ENCODE results near the gene TCEA2. TPM values are rescaled to one million over a fixed set of nuclear protein-coding genes. Genes with fewer than 3 reads are reported as not detected.

TCEA2 gene
- total and polyA plus RNA-seq, 9 of the 15 experiments (the other 6 are each of a cell fraction or from before 2014, with no cell fraction given), result 1.4 to 28.7 (median 5.4) TPM

GRCh38 chr20:64083378-64083803, 20.4 kb downstream of the TCEA2 start (continued):
- TF ChIP-seq TFAP4 (CRISPR knock-in tag; IDR thresholded peaks at IDR 0.05; ENCODE audit: borderline replicate concordance) (peak; percentile 60; the same call in 1 of the 2 replicates), AFF1 (IDR thresholded peaks at IDR 0.05; ENCODE audit: low read depth in 1 of 2, partially characterized antibody in 2 of 2) (no peak), CTBP1 (IDR thresholded peaks at IDR 0.05; ENCODE audit: borderline replicate concordance) (peak; percentile 75), CXXC5 (CRISPR knock-in tag; IDR thresholded peaks at IDR 0.05) (peak; percentile 66), ZNF436 (CRISPR knock-in tag; IDR thresholded peaks at IDR 0.05) (no peak), EHMT2 (IDR thresholded peaks at IDR 0.05) (no peak), MNT (conservative IDR thresholded peaks at IDR 0.05) (no peak), TOE1 (IDR thresholded peaks at IDR 0.05; ENCODE audit: borderline replicate concordance) (no peak), TOE1 (CRISPR knock-in tag; IDR thresholded peaks at IDR 0.05; ENCODE audit: borderline replicate concordance, low read depth) (no peak), POLR2A (conservative IDR thresholded peaks at IDR 0.05) (no peak), MCM7 (IDR thresholded peaks at IDR 0.05) (no peak), ZNF431 (CRISPR knock-in tag; IDR thresholded peaks at IDR 0.05) (0 out of 2 replicates have a peak, but pooled peaks have one; percentile 16), BRF2 (IDR thresholded peaks at IDR 0.05; ENCODE audit: borderline replicate concordance, insufficient read depth, insufficient read length) (no peak), ZNF644 (tag; IDR thresholded peaks at IDR 0.05; ENCODE audit: low read depth) (no peak), ZBTB7A (IDR thresholded peaks at IDR 0.05; ENCODE audit: borderline replicate concordance, control insufficient read depth, low read depth, low read length) (peak; percentile 86), PTBP1 (IDR thresholded peaks at IDR 0.05; ENCODE audit: low read depth, low read length) (no peak), ZNF165 (CRISPR knock-in tag; IDR thresholded peaks at IDR 0.05; ENCODE audit: borderline replicate concordance) (no peak)
